Lung (tissue), 12 donors: ENCODE measurements around the gene CABLES2. TPM values are rescaled to one million over a fixed set of nuclear protein-coding genes. Genes with fewer than 3 reads are reported as not detected.

Experiments used
- ATAC-seq: fragments of 200-7000 bp; cut with Tn5 transposase; one replicate; pipeline ENCODE4 v1.9.1; 2020; ENCODE audit warnings: moderate number of reproducible peaks; ENCODE audit not compliant: insufficient read depth, low FRiP score
- DNase-seq, 3 donors: peaks; one replicate each; pipeline ENCODE4 v3.0.0-alpha.2; 2013 to 2017
- H3K27ac ChIP-seq, 2 donors: one replicate each; pipeline ENCODE4 v1.5.1; 2013; ENCODE audit warnings: mild to moderate bottlenecking in 2 of 2, moderate library complexity in 2 of 2, control low read depth in 1 of 2, inconsistent platforms in 1 of 2, low read depth in 1 of 2, low read length in 1 of 2
- H3K27me3 ChIP-seq, 3 donors: one replicate each; pipeline ENCODE4 v1.5.1; 2013; ENCODE audit warnings: low read length in 2 of 3; ENCODE audit not compliant: control insufficient read depth in 3 of 3, insufficient read depth in 3 of 3
- H3K36me3 ChIP-seq, 4 donors: one replicate each; pipeline ENCODE4 v1.5.1; 2013; ENCODE audit warnings: low read length in 4 of 4, mild to moderate bottlenecking in 1 of 4, moderate library complexity in 1 of 4; ENCODE audit not compliant: control insufficient read depth in 4 of 4, insufficient read depth in 4 of 4
- H3K4me1 ChIP-seq, 5 donors: one replicate each; pipeline ENCODE4 v1.5.1; 2013; ENCODE audit warnings: low read length in 5 of 5, mild to moderate bottlenecking in 2 of 5, moderate library complexity in 1 of 5; ENCODE audit not compliant: control insufficient read depth in 5 of 5, insufficient read depth in 5 of 5
- H3K4me3 ChIP-seq: one replicate; pipeline ENCODE4 v1.5.1; 2013; ENCODE audit warnings: mild to moderate bottlenecking, control low read depth, moderate library complexity
- H3K9ac ChIP-seq, 2 donors: one replicate each; pipeline ENCODE4 v1.5.1; 2013; ENCODE audit warnings: low read length in 2 of 2, control low read depth in 1 of 2; ENCODE audit not compliant: insufficient read depth in 1 of 2
- H3K9me3 ChIP-seq, 4 donors: one replicate each; pipeline ENCODE4 v1.5.1; 2013; ENCODE audit warnings: low read length in 3 of 4, mild to moderate bottlenecking in 1 of 4, moderate library complexity in 1 of 4; ENCODE audit not compliant: control insufficient read depth in 4 of 4, insufficient read depth in 3 of 4
- CTCF ChIP-seq: IDR thresholded peaks from 2 replicates; pipeline ENCODE4 v1.5.1; 2012; ENCODE audit warnings: mild to moderate bottlenecking; ENCODE audit errors: control extremely low read depth, extremely low read depth
- WGBS, 2 donors: extraction: QIAGEN DNeasy Blood & Tissue Kit; methylation state at CpG; one replicate each; pipeline ENCODE4 v1.1.7; 2013; 5-methylcytosine and 5-hydroxymethylcytosine counted together
- polyA plus RNA-seq, 2 donors: library from polyadenylated mRNA; stranded (reverse); fragments of 200-250 nt; gene quantifications; one replicate each; pipeline ENCODE4 v1.2.1, GENCODE V29; 2013
- total RNA-seq, 2 donors: library from RNA; depleted of rRNA in 1 of 2; stranded (reverse); fragments of >200 nt in 1 of 2; gene quantifications; one replicate each; pipeline ENCODE4 v1.2.1, GENCODE V29; 2014 to 2021
- donor health status: control.
- donor health status: control.
- donor health status: Bipolar disorder and iron deficiency.
- donor health status: healthy.
- donor health status: DM: yes; HTN: yes; CAD: no.

The CABLES2 gene
- total and polyA plus RNA-seq, 4 donors: 1.9 to 4.4 (median 3.6) TPM

- ATAC-seq: no peak
- peak overlapping the region; percentile 87 to 91 for H3K27ac ChIP-seq
- TF ChIP-seq CTCF: no peak
- H3K9ac ChIP-seq: no peak overlapping the region
- H3K4me1 ChIP-seq: peaks cover 13 to 79% (median 64%) of the 10 kb centered on the region in 5 donors
- H3K4me3 ChIP-seq: no peak overlapping the region
- H3K27me3 ChIP-seq: no peaks in the 10 kb centered on the region
- DNase-seq: peak in 2 of 3 donors; percentile 40 to 59
- peaks cover 0 to 13% (median 0%) of the 10 kb centered on the region in 4 donors for H3K36me3 ChIP-seq
- 54 to 68% methylated on average over 15 to 16 of the region's 16 CpGs for WGBS, 2 donors
- no peaks in the 10 kb centered on the region for H3K9me3 ChIP-seq
Measured at GRCh38 chr20:62359043-62359490, 48.0 kb downstream of the CABLES2 start.

DNA sequence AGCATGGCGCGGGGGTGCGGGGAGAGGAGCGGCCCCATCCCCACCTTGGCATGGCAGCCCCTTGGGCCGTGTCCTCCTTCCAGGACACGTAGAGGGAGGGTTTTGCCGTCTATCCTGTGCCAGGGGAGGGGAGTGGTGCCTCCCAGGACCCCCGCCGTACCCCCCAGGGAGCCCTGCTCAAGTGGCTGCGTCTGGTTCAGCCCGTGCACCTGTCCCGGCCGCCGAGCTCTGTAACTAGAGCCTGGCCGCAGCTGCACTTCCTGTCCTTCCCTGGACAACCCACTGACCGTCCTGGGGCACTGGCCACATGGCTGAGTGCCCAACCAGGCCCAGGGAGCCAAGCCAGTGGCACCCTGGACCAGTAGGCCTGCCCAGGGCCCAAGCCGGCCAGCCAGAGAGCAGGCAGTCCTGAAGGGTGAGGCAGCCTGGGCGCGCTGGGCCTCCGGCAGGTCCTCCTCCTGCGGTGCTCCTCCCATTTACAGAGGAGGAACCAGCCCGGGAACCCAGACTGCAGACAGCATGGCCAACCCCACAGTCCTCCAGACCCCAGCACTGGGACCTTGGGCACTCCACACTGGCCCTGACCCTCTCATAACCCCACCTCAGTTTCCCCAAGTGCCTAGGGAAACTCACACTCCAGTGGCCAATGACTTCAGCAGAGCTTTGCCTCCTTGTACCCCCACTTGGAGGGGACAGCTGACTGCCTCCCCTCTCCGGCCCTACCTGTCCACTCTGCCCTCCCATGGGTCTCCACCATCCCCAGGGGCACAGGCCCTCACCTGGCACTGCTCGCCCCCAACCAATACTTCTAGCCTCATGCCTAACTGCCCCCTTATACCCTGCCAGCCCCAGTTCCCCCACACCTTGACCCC is 48.7 kb downstream of the CABLES2 start:
- 52 to 63% methylated on average over 22 to 24 of the region's 24 CpGs for WGBS, 2 donors
- Histone ChIP-seq H3K4me3 (no peak overlapping the region), H3K9me3 (no peaks in the 10 kb centered on the region), H3K36me3 (peaks cover 0 to 13% (median 0%) of the 10 kb centered on the region in 4 donors), H3K27ac (peak overlapping the region; percentile 87 to 91), H3K4me1 (peaks cover 13 to 73% (median 59%) of the 10 kb centered on the region in 5 donors), H3K9ac (no peak overlapping the region), H3K27me3 (no peaks in the 10 kb centered on the region)
- ATAC-seq (no peak), DNase-seq (peak in 1 of 3 donors; percentile 12)
- TF ChIP-seq CTCF: no peak

DNA sequence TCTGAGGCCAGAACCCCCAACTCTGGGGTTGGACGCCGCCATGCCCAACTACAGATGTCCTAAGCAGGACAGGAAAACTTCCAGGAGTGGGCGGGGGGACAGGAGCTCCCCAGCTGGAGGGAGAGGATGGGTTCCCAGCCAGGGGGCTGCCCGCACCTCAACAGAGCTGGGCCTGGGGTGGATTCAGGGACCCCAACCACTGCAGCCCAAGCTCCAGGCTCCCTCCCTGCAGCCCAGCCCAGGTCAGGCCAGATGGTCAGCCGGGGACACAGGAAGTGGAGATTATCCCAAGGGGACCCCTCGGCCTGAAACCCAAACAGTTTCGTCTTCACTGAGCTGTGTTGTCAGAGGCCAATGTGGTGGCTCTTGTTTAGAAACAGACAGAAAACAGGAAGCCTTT is 49.4 kb downstream of the CABLES2 start:
- Histone ChIP-seq H3K27me3 (no peaks in the 10 kb centered on the region), H3K36me3 (peaks cover 0 to 17% (median 0%) of the 10 kb centered on the region in 4 donors), H3K9ac (no peak overlapping the region), H3K4me3 (no peak overlapping the region), H3K9me3 (no peaks in the 10 kb centered on the region), H3K27ac (peak overlapping the region; percentile 87 to 91), H3K4me1 (peaks cover 13 to 69% (median 59%) of the 10 kb centered on the region in 5 donors)
- TF ChIP-seq CTCF: no peak
- DNase-seq (peak in 1 of 3 donors; percentile 13), ATAC-seq (no peak)
- WGBS, 2 donors: 51 to 54% methylated on average over 7 of the region's 7 CpGs
